ENCODE data around the gene BABAM1. TPM values are rescaled to one million over a fixed set of nuclear protein-coding genes. Genes with fewer than 3 reads are reported as not detected.
A peak's percentile ranks its signal among the peaks of the same experiment; 100 is the strongest.

BABAM1 gene
- polyA plus RNA-seq, 3 donors = 76.9 to 106 (median 90.3) TPM

DNA sequence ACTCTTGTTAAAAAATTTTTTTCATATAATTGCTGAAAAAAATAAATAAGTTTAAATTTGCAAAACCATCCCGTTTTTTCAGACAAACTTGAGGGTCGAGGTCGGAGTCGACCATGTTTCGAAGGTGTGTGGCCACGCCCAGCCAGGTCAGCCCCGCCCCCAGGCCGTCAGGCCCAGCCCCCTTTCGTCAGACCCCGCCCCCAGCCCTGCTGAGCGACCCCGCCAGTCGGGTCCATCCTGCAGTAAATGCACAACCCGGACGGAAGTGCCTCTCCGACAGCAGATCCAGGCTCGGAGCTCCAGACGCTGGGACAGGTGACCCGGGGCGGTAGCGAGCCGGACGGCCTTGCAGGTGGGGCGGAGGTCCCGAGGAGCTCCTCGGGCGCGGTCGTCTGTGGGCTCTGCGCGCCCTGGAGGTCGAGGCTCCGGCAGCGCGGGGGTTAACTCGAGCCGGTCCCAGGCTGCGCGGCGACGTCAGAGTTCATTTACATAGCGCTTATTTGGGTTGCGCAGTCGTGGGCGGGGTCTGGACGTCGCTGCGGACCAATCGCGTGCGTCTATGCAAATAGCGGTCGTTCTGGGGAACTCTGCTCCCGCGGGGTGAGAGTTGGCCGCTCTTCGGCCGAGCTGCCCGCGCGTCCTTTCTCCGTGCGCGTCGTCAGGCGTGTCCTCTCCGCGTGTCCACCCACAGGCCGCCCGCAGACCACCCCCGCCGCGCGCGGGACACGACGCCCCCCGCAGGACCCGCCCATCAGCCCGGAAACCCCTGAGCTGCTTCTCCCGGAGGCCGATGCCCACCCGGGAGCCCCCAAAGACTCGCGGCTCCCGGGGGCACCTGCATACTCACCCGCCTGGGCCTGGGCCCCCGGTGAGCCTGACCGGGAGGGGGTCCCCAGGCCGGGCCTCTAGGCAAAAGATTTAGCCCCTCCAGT, 41.0 kb upstream of the BABAM1 start, which contains the start of gene OCEL1:
Gene OCEL1 (plus strand): TSS at position 225 of the 932 bp plus-strand sequence. CDS start 22 bp downstream, at position 247.
- Mint-ChIP-seq H3K9me3 (peaks cover 0 to 2% (median 0%) of the 10 kb centered on the region in 7 donors), H3K4me3 (peak within 1 kb of the TSS; percentile 92 to 97), H3K36me3 (peaks cover 14 to 38% of the 10 kb centered on the region in 2 donors), H3K27ac (peak within 1 kb of the TSS; percentile 94 to 99 (median 97)), H3K4me1 (peaks cover 22% of the 10 kb centered on the region), H3K27me3 (ENCODE audit: low read depth in 3 of 3) (peaks cover 0 to 3% (median 0%) of the 10 kb centered on the region in 3 donors)
- intact Hi-C loops (cut with micrococcal nuclease) = loop anchor here in 1 of 2 donors (1.0 to 5.0 kb wide), 2 partner anchors 11 to 149 kb away; partner anchors contain the start of genes HAUS8, MYO9B and USE1
- Histone ChIP-seq H3K27me3 (ENCODE audit: control insufficient read depth in 2 of 2, insufficient read depth in 2 of 2, low read length in 2 of 2) (no peaks in the 10 kb centered on the region), H4K20me1 (ENCODE audit: insufficient read depth, low read length) (peaks cover 21% of the 10 kb centered on the region), H3K36me3 (replicated peaks in 1 of 2; ENCODE audit: control insufficient read depth in 1 of 2, insufficient read depth in 2 of 2, low read length in 2 of 2) (peaks cover 8 to 30% of the 10 kb centered on the region in 2 donors), H3K9me3 (replicated peaks in 1 of 2; ENCODE audit: control insufficient read depth in 1 of 2, insufficient read depth in 1 of 2, low read length in 2 of 2) (no peaks in the 10 kb centered on the region), H3K27ac (ENCODE audit: low read depth in 1 of 2, low read length in 2 of 2) (peak within 1 kb of the TSS; percentile 79 to 90), H3K4me1 (ENCODE audit: control insufficient read depth in 1 of 2, insufficient read depth in 2 of 2, low read length in 2 of 2) (peaks cover 24 to 38% of the 10 kb centered on the region in 2 donors), H3K9ac (ENCODE audit: insufficient read depth, low read length, poor library complexity, severe bottlenecking) (peak within 1 kb of the TSS; percentile 71), H2AFZ (ENCODE audit: insufficient read depth, low read depth, low read length, poor library complexity, severe bottlenecking) (peak within 1 kb of the TSS; percentile 84), H3K4me2 (replicated peaks; ENCODE audit: extremely low read depth, low read length, poor library complexity, severe bottlenecking) (peak within 1 kb of the TSS; percentile 87), H3K79me2 (ENCODE audit: insufficient read depth, low read length) (peaks cover 6% of the 10 kb centered on the region), H3K4me3 (replicated peaks in 1 of 3; ENCODE audit: low read depth in 2 of 3, low read length in 3 of 3) (peak within 1 kb of the TSS; percentile 52 to 88 (median 74))
- under 1% methylated on average over 90 of the region's 90 CpGs for WGBS (ENCODE audit: insufficient coverage)
- peak; percentile 98 for DNase-seq
- TF ChIP-seq, protein P1, sequence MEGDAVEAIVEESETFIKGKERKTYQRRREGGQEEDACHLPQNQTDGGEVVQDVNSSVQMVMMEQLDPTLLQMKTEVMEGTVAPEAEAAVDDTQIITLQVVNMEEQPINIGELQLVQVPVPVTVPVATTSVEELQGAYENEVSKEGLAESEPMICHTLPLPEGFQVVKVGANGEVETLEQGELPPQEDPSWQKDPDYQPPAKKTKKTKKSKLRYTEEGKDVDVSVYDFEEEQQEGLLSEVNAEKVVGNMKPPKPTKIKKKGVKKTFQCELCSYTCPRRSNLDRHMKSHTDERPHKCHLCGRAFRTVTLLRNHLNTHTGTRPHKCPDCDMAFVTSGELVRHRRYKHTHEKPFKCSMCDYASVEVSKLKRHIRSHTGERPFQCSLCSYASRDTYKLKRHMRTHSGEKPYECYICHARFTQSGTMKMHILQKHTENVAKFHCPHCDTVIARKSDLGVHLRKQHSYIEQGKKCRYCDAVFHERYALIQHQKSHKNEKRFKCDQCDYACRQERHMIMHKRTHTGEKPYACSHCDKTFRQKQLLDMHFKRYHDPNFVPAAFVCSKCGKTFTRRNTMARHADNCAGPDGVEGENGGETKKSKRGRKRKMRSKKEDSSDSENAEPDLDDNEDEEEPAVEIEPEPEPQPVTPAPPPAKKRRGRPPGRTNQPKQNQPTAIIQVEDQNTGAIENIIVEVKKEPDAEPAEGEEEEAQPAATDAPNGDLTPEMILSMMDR (IDR thresholded peaks at IDR 0.05) = no peak

DNA sequence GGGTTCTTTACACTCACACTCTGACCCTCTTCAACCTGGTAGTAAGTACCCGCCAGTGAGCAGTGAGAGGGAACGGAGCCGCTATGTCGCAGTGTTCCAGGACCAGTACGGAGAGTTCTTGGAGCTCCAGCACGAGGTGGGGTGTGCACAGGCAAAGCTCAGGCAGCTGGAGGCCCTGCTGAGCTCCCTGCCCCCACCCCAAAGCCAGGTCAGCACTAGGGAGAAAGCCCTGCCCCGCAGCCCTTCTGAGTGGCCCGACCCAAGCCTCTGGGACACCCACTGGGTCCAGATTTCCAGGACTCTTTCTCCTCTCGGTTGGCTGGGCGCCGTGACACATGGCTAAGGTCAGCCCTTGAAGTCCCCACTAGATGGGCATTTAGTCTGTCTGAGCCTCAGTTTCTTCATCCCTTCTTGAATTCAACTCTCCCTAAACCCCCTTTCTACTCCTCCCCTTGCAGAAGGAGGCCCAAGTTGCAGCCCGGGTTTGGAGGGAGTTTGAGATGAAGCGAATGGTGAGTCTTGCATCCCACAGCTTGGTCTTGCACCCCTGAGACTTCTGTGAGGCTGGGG, 39.4 kb upstream of the BABAM1 start:
- WGBS (ENCODE audit: insufficient coverage) = 94% methylated on average over 10 of the region's 13 CpGs
- H3K27ac Mint-ChIP-seq = no peak overlapping the region
- H3K36me3 Mint-ChIP-seq = peaks cover 21 to 49% of the 10 kb centered on the region in 2 donors
- no peak overlapping the region for H2AFZ ChIP-seq (ENCODE audit: insufficient read depth, low read depth, low read length, poor library complexity, severe bottlenecking)
- TF ChIP-seq, protein P1 (IDR thresholded peaks at IDR 0.05) = no peak
- H3K4me1 Mint-ChIP-seq = peaks cover 22% of the 10 kb centered on the region
- H3K27me3 ChIP-seq (ENCODE audit: control insufficient read depth in 2 of 2, insufficient read depth in 2 of 2, low read length in 2 of 2) = no peaks in the 10 kb centered on the region
- H3K9ac ChIP-seq (ENCODE audit: insufficient read depth, low read length, poor library complexity, severe bottlenecking) = no peak overlapping the region
- intact Hi-C loops (cut with micrococcal nuclease) = loop anchor here in 1 of 2 donors (5.0 kb wide), 1 partner anchor 151 kb away; the partner anchor contains the start of genes HAUS8 and MYO9B
- peaks cover 24 to 38% of the 10 kb centered on the region in 2 donors for H3K4me1 ChIP-seq (ENCODE audit: control insufficient read depth in 1 of 2, insufficient read depth in 2 of 2, low read length in 2 of 2)
- peaks cover 0 to 2% (median 0%) of the 10 kb centered on the region in 7 donors for H3K9me3 Mint-ChIP-seq
- peaks cover 0 to 3% (median 0%) of the 10 kb centered on the region in 3 donors for H3K27me3 Mint-ChIP-seq (ENCODE audit: low read depth in 3 of 3)
- H3K36me3 ChIP-seq (replicated peaks in 1 of 2; ENCODE audit: control insufficient read depth in 1 of 2, insufficient read depth in 2 of 2, low read length in 2 of 2) = peaks cover 8 to 41% of the 10 kb centered on the region in 2 donors
- H3K9me3 ChIP-seq (replicated peaks in 1 of 2; ENCODE audit: control insufficient read depth in 1 of 2, insufficient read depth in 1 of 2, low read length in 2 of 2) = no peaks in the 10 kb centered on the region
- H3K27ac ChIP-seq (ENCODE audit: low read depth in 1 of 2, low read length in 2 of 2) = no peak overlapping the region
- DNase-seq = no peak
- peaks cover 26% of the 10 kb centered on the region for H4K20me1 ChIP-seq (ENCODE audit: insufficient read depth, low read length)
- H3K4me2 ChIP-seq (replicated peaks; ENCODE audit: extremely low read depth, low read length, poor library complexity, severe bottlenecking) = no peak overlapping the region
- H3K4me3 ChIP-seq (replicated peaks in 1 of 3; ENCODE audit: low read depth in 2 of 3, low read length in 3 of 3) = no peak overlapping the region
- H3K79me2 ChIP-seq (ENCODE audit: insufficient read depth, low read length) = peaks cover 6% of the 10 kb centered on the region
- no peak overlapping the region for H3K4me3 Mint-ChIP-seq
